Neutrophil (primary cell): ENCODE data around the gene MTMR10.

Source experiments
- H3K27ac ChIP-seq: fragments of 200-600 bp; sonication (generic); 2 replicates; pipeline ENCODE4 v1.5.1; 2016; ENCODE audit warnings: mild to moderate bottlenecking, moderate library complexity
- H3K27me3 ChIP-seq: fragments of 200-600 bp; sonication (generic); 2 replicates; pipeline ENCODE4 v1.6.0; 2016; ENCODE audit warnings: mild to moderate bottlenecking
- H3K36me3 ChIP-seq: fragments of 200-600 bp; sonication (generic); 2 replicates; pipeline ENCODE4 v1.5.1; 2017
- H3K4me1 ChIP-seq, 2 experiments: fragments of 200-600 bp in 1 of 2; sonication (generic) in 1 of 2; 1 replicate in 1 of 2; 2 replicates in 1 of 2; pipeline versions ENCODE4 v1.5.1 to v1.6.1; 2013 to 2016; ENCODE audit warnings: low read depth in 1 of 2, low read length in 1 of 2, mild to moderate bottlenecking in 1 of 2, moderate library complexity in 1 of 2; ENCODE audit not compliant: control insufficient read depth in 1 of 2, insufficient read depth in 1 of 2
- H3K4me3 ChIP-seq, 2 experiments: fragments of 200-600 bp in 1 of 2; sonication (generic) in 1 of 2; 1 replicate in 1 of 2; 2 replicates in 1 of 2; pipeline ENCODE4 v1.5.1; 2013 to 2016; ENCODE audit warnings: low read depth in 1 of 2, low read length in 1 of 2, mild to moderate bottlenecking in 1 of 2, moderate library complexity in 1 of 2
- H3K9me3 ChIP-seq: fragments of 200-600 bp; sonication (generic); 2 replicates; pipeline ENCODE4 v1.5.1; 2016
- TF ChIP-seq, protein P1 (sequence below): fragments of 200-600 bp; sonication (generic); IDR thresholded peaks from 2 replicates; pipeline ENCODE4 v1.5.1; 2016; ENCODE audit warnings: antibody characterized with exemption

The MTMR10 gene

DNA sequence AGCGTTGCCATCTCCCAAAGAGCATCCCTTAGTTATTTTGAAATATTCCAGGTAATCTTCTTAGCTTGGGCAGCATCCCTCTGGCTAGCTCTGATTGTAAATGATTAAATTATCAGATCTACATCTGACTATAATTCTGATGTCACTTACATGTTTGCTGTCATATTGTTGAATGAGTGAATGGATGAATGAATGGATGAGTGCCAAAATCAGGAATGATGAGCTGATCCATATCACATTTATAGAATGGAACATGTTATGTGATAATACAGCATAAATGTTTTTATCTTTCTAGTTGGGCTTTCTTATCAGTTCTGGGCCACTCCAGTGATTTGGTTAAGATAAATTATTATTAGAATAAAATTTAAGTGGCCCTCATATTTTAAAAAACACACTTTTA, 73.8 kb downstream of the MTMR10 start:
- Histone ChIP-seq H3K4me1 (no peaks in the 10 kb centered on the region), H3K9me3 (no peaks in the 10 kb centered on the region), H3K36me3 (peaks cover 62% of the 10 kb centered on the region), H3K27ac (no peak overlapping the region), H3K27me3 (no peaks in the 10 kb centered on the region), H3K4me3 (no peak overlapping the region)
- TF ChIP-seq, protein P1, sequence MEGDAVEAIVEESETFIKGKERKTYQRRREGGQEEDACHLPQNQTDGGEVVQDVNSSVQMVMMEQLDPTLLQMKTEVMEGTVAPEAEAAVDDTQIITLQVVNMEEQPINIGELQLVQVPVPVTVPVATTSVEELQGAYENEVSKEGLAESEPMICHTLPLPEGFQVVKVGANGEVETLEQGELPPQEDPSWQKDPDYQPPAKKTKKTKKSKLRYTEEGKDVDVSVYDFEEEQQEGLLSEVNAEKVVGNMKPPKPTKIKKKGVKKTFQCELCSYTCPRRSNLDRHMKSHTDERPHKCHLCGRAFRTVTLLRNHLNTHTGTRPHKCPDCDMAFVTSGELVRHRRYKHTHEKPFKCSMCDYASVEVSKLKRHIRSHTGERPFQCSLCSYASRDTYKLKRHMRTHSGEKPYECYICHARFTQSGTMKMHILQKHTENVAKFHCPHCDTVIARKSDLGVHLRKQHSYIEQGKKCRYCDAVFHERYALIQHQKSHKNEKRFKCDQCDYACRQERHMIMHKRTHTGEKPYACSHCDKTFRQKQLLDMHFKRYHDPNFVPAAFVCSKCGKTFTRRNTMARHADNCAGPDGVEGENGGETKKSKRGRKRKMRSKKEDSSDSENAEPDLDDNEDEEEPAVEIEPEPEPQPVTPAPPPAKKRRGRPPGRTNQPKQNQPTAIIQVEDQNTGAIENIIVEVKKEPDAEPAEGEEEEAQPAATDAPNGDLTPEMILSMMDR: no peak

DNA sequence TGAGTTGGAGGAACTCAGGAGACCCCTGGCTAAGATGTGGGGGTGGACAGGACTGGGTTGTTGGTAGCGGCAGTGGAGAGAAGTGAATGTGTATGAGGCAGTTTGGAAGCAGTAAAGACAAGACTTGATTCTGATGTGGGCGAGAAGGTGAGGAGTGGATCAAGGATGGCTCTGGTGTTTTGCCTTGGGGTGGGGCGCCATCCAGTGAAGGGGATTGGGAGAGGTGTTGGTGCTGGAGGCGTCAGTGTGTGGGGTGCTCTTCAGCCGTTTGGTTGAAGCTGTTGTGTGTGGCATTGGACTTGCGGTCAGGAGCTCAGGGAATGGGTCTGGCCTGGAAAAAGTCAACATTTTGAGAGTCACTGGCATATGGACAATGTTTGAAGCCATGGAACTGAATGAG, 74.4 kb downstream of the MTMR10 start:
- no peak overlapping the region for H3K27ac ChIP-seq
- H3K4me3 ChIP-seq: no peak overlapping the region
- TF ChIP-seq, protein P1: no peak
- peaks cover 55% of the 10 kb centered on the region for H3K36me3 ChIP-seq
- H3K9me3 ChIP-seq: no peaks in the 10 kb centered on the region
- no peaks in the 10 kb centered on the region for H3K27me3 ChIP-seq
- H3K4me1 ChIP-seq: no peaks in the 10 kb centered on the region

DNA sequence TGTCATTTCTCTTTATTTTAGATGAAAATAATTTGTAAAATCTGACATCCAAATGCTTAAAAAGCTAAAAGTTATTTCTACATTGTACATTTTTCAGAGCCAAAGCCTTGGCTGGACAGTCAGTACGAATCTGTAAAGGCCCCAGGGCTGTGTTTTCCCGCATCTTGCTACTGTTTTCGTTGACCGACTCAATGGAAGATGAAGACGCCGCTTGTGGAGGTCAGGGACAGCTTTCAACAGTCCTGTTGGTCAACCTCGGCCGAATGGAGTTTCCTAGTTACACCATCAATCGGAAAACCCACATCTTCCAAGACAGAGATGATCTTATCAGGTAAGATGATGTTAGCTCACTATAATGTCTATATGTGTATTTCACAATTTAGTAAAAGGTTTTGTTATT, 77.7 kb downstream of the MTMR10 start:
- H3K36me3 ChIP-seq: peaks cover 50% of the 10 kb centered on the region

DNA sequence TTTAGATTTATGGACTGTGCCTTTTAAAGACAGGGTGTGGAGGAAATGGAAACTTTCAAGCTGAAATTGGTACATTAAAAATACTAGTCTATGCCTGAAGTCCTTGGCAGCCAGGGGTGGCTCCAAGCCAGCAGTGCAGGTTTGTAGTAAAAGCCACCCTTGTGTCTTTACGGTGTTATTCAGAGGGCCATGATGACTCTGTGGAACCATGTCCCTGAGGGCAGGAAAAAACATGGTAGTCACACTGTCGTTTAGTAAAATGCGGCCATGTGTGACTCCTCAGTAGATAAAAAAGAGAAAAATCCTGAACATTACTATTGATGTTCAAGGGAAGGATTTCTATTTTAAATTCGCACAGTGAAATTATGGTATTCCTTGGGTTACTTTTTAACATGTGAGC, 85.1 kb downstream of the MTMR10 start:
- peaks cover 10 to 17% of the 10 kb centered on the region in 2 experiments for H3K4me1 ChIP-seq
- no peak overlapping the region for H3K4me3 ChIP-seq
- no peak overlapping the region for H3K27ac ChIP-seq
- peaks cover 15% of the 10 kb centered on the region for H3K36me3 ChIP-seq
- TF ChIP-seq, protein P1: no peak
- H3K27me3 ChIP-seq: no peaks in the 10 kb centered on the region
- no peaks in the 10 kb centered on the region for H3K9me3 ChIP-seq

More for the DNA sequence above, 77.7 kb downstream of the MTMR10 start:
- TF ChIP-seq, protein P1: no peak
- H3K9me3 ChIP-seq: no peaks in the 10 kb centered on the region
- no peaks in the 10 kb centered on the region for H3K4me1 ChIP-seq
- H3K4me3 ChIP-seq: no peak overlapping the region
- no peaks in the 10 kb centered on the region for H3K27me3 ChIP-seq
- H3K27ac ChIP-seq: no peak overlapping the region

DNA sequence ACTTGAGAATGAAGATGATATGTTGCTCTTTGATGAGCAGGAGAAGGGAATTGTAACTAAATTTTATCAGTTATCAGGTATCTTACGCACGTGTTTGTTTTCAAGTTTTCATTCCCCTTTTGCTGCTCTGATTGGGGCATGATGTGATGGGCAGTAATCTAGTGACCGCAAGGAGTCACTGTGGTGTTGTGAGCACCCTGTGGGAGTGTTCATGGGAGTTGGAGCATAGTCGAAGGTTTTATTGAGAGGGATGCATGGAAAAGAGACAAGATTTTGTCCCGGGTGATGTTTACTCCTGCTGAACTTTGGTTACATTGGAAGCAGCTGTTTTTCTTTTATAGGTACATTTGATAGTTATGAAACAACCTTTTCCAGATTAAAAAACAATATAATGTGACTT, 85.6 kb downstream of the MTMR10 start:
- no peak overlapping the region for H3K4me3 ChIP-seq
- TF ChIP-seq, protein P1: no peak
- H3K4me1 ChIP-seq: peaks cover 10 to 17% of the 10 kb centered on the region in 2 experiments
- H3K27ac ChIP-seq: no peak overlapping the region
- H3K27me3 ChIP-seq: no peaks in the 10 kb centered on the region
- H3K36me3 ChIP-seq: peaks cover 15% of the 10 kb centered on the region
- H3K9me3 ChIP-seq: no peaks in the 10 kb centered on the region

DNA sequence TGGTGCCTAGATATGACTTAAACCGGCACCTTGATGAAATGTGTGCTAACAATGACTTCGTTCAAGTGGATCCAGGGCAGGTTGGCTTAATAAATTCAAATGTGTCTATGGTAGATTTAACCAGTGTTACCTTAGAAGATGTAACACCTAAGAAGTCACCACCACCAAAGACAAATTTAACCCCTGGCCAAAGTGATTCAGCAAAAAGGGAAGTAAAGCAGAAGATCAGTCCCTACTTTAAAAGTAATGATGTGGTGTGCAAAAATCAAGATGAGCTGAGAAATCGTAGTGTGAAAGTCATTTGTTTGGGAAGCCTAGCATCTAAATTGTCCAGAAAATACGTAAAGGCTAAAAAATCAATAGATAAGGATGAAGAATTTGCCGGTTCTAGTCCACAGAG, 86.6 kb downstream of the MTMR10 start:
- H3K4me3 ChIP-seq: no peak overlapping the region
- no peak overlapping the region for H3K27ac ChIP-seq
- H3K36me3 ChIP-seq: peaks cover 13% of the 10 kb centered on the region
- TF ChIP-seq, protein P1: no peak
- peaks cover 10 to 17% of the 10 kb centered on the region in 2 experiments for H3K4me1 ChIP-seq
- no peaks in the 10 kb centered on the region for H3K27me3 ChIP-seq
- no peaks in the 10 kb centered on the region for H3K9me3 ChIP-seq
